Esophagus squamous epithelium (tissue), 4 donors: ENCODE results near the gene WNK1.

ENCODE experiments used
- CTCF ChIP-seq, 6 experiments: fragments of 450-650 bp in 4 of 6; fragments of 200-600 bp in 2 of 6; sonication (generic) in 2 of 6; IDR thresholded peaks; one replicate each; pipeline ENCODE4 v1.5.1; 2016 to 2019; ENCODE audit warnings: antibody characterized with exemption in 6 of 6, mild to moderate bottlenecking in 4 of 6, moderate library complexity in 4 of 6
- POLR2A ChIP-seq, 4 donors: fragments of 450-650 bp; IDR thresholded peaks; one replicate each; pipeline ENCODE4 v1.6.1; 2017; ENCODE audit warnings: antibody characterized with exemption in 4 of 4, mild to moderate bottlenecking in 4 of 4, moderate library complexity in 3 of 4

- TF ChIP-seq CTCF (IDR thresholded peaks at IDR 0.05), result no peak
- TF ChIP-seq POLR2A (IDR thresholded peaks at IDR 0.05), result no peak
These were observed 40.7 kb downstream of the WNK1 start for GRCh38 chr12:793037-793436.
